MM.1S (cell line): Measurements from ENCODE around the gene TRPM2.

ENCODE experiments used
- CTCF ChIP-seq: fragments of 300-600 bp; sonication (generic); IDR thresholded peaks from 2 replicates; pipeline ENCODE4 v1.5.1; 2016; ENCODE audit warnings: antibody characterized with exemption, low read length, mixed read lengths
- EZH2phosphoT487 ChIP-seq: fragments of 300-600 bp; sonication (generic); IDR thresholded peaks from 2 replicates; pipeline ENCODE4 v1.6.1; 2018; ENCODE audit warnings: antibody characterized with exemption, low read length

- no peak for TF ChIP-seq CTCF
- no peak for TF ChIP-seq EZH2phosphoT487
Measured at GRCh38 chr21:44324854-44325107, 28.6 kb upstream of the TRPM2 start.
